ENCODE measurements around the gene NINJ2.

DNA sequence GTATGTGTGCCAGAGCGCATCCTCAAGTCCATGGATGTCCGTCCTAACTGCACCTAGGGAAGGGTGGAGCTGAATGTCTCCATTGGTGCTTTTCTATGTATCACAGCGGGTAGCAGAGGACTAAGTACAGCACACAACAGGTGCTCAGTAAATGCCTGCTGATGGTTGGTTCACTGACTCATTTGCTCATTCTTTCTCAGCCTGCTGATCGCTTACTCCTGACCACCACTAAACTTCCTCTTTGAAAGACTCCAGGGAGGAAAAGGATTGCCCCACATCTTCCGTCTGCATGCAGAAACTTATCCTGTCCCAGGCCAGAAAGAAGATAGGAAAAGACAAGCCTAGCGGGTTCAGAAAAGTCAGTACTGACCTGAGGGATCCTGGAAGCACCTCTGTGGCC lies 137.2 kb downstream of the NINJ2 start:
- TF ChIP-seq CTCF (IDR thresholded peaks at IDR 0.05; ENCODE audit: poor library complexity, severe bottlenecking) = no peak
- TF ChIP-seq POLR2AphosphoS5 (IDR thresholded peaks at IDR 0.05) = no peak
- TF ChIP-seq REST (IDR thresholded peaks at IDR 0.05; ENCODE audit: borderline replicate concordance) = no peak
- no peak for TF ChIP-seq RAD21 (conservative IDR thresholded peaks at IDR 0.05)
- TF ChIP-seq EZH2 (IDR thresholded peaks at IDR 0.05; ENCODE audit: borderline replicate concordance, insufficient read depth, low read length, poor library complexity, severe bottlenecking) = no peak
- TF ChIP-seq SMC3 (conservative IDR thresholded peaks at IDR 0.05; ENCODE audit: poor library complexity) = no peak
- no peak for TF ChIP-seq MXI1 (conservative IDR thresholded peaks at IDR 0.05; ENCODE audit: poor library complexity, severe bottlenecking)
- TF ChIP-seq TAF1 (IDR thresholded peaks at IDR 0.05; ENCODE audit: low read depth) = no peak
